Measurements from ENCODE around the gene MAK. TPM values are rescaled to one million over a fixed set of nuclear protein-coding genes. Genes with fewer than 3 reads are reported as not detected.
A peak's percentile ranks its signal among the peaks of the same experiment; 100 is the strongest.

Gene MAK
- total and polyA plus RNA-seq, 2 of the 13 experiments (the other 11 are each of a cell fraction or from before 2014, with no cell fraction given), result 0.04 TPM; not detected in 1

DNA sequence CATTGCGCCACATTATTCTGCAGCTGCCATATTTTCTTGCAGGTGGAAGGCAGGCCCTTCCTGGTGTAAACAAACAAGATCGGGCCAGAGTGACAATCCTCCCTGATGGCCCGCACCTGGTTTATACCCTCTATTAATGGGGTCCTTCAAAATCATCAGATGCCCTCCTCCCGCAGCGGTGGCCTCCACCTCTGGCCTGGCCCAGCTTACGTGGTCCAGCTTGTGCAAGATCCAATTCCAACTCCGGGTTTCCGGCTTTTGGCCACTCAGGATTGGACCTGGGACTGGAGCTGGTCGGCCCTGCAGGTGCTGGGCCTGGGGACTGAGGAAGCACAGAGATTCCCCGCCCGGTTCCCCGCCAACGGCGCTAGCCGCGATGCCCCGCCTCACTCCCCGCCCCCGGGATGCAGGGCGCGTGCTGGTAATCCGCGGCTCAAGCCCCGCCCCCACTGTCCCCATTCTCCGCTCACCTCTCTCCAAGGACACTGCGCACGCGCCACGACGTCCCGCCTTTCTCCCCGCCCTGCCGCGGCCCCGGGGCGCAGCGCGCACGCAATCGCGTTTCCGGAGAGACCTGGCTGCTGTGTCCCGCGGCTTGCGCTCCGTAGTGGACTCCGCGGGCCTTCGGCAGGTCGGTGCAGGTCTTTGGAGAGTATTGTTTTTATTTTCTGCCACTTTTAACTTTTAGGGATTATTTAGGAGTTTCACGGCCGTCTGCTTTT lies 90.9 kb downstream of the MAK start, which contains the start of gene TMEM14B (continued):
- TF ChIP-seq, protein P1, sequence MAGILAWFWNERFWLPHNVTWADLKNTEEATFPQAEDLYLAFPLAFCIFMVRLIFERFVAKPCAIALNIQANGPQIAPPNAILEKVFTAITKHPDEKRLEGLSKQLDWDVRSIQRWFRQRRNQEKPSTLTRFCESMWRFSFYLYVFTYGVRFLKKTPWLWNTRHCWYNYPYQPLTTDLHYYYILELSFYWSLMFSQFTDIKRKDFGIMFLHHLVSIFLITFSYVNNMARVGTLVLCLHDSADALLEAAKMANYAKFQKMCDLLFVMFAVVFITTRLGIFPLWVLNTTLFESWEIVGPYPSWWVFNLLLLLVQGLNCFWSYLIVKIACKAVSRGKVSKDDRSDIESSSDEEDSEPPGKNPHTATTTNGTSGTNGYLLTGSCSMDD (CRISPR knock-in tag; IDR thresholded peaks at IDR 0.05), result no peak
- TF ChIP-seq, protein P2, sequence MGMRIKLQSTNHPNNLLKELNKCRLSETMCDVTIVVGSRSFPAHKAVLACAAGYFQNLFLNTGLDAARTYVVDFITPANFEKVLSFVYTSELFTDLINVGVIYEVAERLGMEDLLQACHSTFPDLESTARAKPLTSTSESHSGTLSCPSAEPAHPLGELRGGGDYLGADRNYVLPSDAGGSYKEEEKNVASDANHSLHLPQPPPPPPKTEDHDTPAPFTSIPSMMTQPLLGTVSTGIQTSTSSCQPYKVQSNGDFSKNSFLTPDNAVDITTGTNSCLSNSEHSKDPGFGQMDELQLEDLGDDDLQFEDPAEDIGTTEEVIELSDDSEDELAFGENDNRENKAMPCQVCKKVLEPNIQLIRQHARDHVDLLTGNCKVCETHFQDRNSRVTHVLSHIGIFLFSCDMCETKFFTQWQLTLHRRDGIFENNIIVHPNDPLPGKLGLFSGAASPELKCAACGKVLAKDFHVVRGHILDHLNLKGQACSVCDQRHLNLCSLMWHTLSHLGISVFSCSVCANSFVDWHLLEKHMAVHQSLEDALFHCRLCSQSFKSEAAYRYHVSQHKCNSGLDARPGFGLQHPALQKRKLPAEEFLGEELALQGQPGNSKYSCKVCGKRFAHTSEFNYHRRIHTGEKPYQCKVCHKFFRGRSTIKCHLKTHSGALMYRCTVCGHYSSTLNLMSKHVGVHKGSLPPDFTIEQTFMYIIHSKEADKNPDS (CRISPR knock-in tag; IDR thresholded peaks at IDR 0.05), result no peak
- no peak for TF ChIP-seq ZNF562 (CRISPR knock-in tag; IDR thresholded peaks at IDR 0.05; ENCODE audit: borderline replicate concordance)
- TF ChIP-seq, protein P3, sequence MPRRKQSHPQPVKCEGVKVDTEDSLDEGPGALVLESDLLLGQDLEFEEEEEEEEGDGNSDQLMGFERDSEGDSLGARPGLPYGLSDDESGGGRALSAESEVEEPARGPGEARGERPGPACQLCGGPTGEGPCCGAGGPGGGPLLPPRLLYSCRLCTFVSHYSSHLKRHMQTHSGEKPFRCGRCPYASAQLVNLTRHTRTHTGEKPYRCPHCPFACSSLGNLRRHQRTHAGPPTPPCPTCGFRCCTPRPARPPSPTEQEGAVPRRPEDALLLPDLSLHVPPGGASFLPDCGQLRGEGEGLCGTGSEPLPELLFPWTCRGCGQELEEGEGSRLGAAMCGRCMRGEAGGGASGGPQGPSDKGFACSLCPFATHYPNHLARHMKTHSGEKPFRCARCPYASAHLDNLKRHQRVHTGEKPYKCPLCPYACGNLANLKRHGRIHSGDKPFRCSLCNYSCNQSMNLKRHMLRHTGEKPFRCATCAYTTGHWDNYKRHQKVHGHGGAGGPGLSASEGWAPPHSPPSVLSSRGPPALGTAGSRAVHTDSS (CRISPR knock-in tag; conservative IDR thresholded peaks at IDR 0.05), result no peak
- TF ChIP-seq ISL2 (CRISPR knock-in tag; IDR thresholded peaks at IDR 0.05), result 0 out of 2 replicates have a peak, but pooled peaks have one; percentile 55
- TF ChIP-seq ZNF138 (CRISPR knock-in tag; IDR thresholded peaks at IDR 0.05; ENCODE audit: low read depth), result peak; percentile 94
- 0 out of 2 replicates have a peak, but pooled peaks have one; percentile 45 for TF ChIP-seq KDM6A (CRISPR knock-in tag; IDR thresholded peaks at IDR 0.05; ENCODE audit: low read depth)
- peak; percentile 75; the same call in 1 of the 2 replicates for TF ChIP-seq SNAPC2 (CRISPR knock-in tag; IDR thresholded peaks at IDR 0.05)
- TF ChIP-seq ZNF530 (CRISPR knock-in tag; IDR thresholded peaks at IDR 0.05; ENCODE audit: low read depth), result 0 out of 2 replicates have a peak, but pooled peaks have one; percentile 75
- TF ChIP-seq NR2C2 (CRISPR knock-in tag; IDR thresholded peaks at IDR 0.05; ENCODE audit: borderline replicate concordance), result no peak; the same call in none of the 2 replicates
- TF ChIP-seq, protein P4, sequence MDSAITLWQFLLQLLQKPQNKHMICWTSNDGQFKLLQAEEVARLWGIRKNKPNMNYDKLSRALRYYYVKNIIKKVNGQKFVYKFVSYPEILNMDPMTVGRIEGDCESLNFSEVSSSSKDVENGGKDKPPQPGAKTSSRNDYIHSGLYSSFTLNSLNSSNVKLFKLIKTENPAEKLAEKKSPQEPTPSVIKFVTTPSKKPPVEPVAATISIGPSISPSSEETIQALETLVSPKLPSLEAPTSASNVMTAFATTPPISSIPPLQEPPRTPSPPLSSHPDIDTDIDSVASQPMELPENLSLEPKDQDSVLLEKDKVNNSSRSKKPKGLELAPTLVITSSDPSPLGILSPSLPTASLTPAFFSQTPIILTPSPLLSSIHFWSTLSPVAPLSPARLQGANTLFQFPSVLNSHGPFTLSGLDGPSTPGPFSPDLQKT (CRISPR knock-in tag; IDR thresholded peaks at IDR 0.05; ENCODE audit: borderline replicate concordance), result no peak
- peak; percentile 36; the same call in 1 of the 2 replicates for TF ChIP-seq ZNF703 (CRISPR knock-in tag; IDR thresholded peaks at IDR 0.05; ENCODE audit: borderline replicate concordance)
- TF ChIP-seq NCOA1 (CRISPR knock-in tag; IDR thresholded peaks at IDR 0.05), result no peak
- no peak for TF ChIP-seq ZNF660 (CRISPR knock-in tag; IDR thresholded peaks at IDR 0.05; ENCODE audit: borderline replicate concordance, low read depth)
- TF ChIP-seq MXI1 (IDR thresholded peaks at IDR 0.05; ENCODE audit: borderline replicate concordance, low read depth, low read length), result peak; percentile 90; the same call in 1 of the 3 replicates
- peak; percentile 89 for TF ChIP-seq ZNF589 (CRISPR knock-in tag; conservative IDR thresholded peaks at IDR 0.05)
- TF ChIP-seq ZNF12 (CRISPR knock-in tag; IDR thresholded peaks at IDR 0.05), result no peak
- TF ChIP-seq ZNF121 (CRISPR knock-in tag; IDR thresholded peaks at IDR 0.05), result peak; percentile 100
- TF ChIP-seq, protein P5, sequence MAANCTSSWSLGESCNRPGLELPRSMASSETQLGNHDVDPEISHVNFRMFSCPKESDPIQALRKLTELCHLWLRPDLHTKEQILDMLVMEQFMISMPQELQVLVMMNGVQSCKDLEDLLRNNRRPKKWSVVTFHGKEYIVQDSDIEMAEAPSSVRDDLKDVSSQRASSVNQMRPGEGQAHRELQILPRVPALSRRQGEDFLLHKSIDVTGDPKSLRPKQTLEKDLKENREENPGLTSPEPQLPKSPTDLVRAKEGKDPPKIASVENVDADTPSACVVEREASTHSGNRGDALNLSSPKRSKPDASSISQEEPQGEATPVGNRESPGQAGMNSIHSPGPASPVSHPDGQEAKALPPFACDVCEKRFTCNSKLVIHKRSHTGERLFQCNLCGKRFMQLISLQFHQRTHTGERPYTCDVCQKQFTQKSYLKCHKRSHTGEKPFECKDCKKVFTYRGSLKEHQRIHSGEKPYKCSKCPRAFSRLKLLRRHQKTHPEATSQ (CRISPR knock-in tag; IDR thresholded peaks at IDR 0.05; ENCODE audit: borderline replicate concordance), result peak; percentile 83; the same call in 1 of the 2 replicates
- TF ChIP-seq, protein P6, sequence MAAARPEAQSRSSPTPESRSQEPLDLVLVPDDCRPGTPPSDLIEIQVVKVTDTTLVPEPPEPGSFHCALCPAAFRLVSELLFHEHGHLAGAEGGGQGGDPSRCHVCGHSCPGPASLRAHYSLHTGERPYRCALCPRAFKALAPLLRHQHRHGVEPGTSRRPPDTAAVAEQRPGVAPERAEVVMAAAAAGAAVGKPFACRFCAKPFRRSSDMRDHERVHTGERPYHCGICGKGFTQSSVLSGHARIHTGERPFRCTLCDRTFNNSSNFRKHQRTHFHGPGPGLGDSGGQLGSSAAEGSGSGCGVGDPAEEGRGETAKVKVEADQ (CRISPR knock-in tag; IDR thresholded peaks at IDR 0.05; ENCODE audit: borderline replicate concordance), result peak; percentile 95; the same call in 1 of the 2 replicates
